Stimulated activated CD8-positive, alpha-beta memory T cell treated with anti-CD3 and anti-CD28 coated beads, Interleukin-4, amount 100 ng/mL, for 24 hours (primary cell): ENCODE results near the gene PKNOX2.

Experiments
- DNase-seq: peaks from one replicate; pipeline ENCODE4 v3.0.0-alpha.2; 2020; ENCODE audit warnings: low read depth

PKNOX2 gene

GRCh38 chr11:125314276-125315078 lies 149.9 kb downstream of the PKNOX2 start:
- DNase-seq: no peak

GRCh38 chr11:125315079-125315740 lies 150.7 kb downstream of the PKNOX2 start:
- DNase-seq: no peak

GRCh38 chr11:125317416-125317815 lies 152.9 kb downstream of the PKNOX2 start:
- DNase-seq: no peak

GRCh38 chr11:125319649-125320048 lies 155.1 kb downstream of the PKNOX2 start:
- DNase-seq: no peak

GRCh38 chr11:125320347-125321076 lies 156.0 kb downstream of the PKNOX2 start:
- no peak for DNase-seq

GRCh38 chr11:125322289-125322688 lies 157.7 kb downstream of the PKNOX2 start:
- no peak for DNase-seq

- DNase-seq: no peak
These were observed 160.6 kb downstream of the PKNOX2 start for GRCh38 chr11:125325196-125325595.

GRCh38 chr11:125326126-125326525 lies 161.6 kb downstream of the PKNOX2 start:
- DNase-seq: no peak

GRCh38 chr11:125327518-125328224 lies 163.1 kb downstream of the PKNOX2 start:
- DNase-seq: no peak

- no peak for DNase-seq
These were observed 163.7 kb downstream of the PKNOX2 start for GRCh38 chr11:125328225-125328580.

- no peak for DNase-seq
These were observed 165.2 kb downstream of the PKNOX2 start for GRCh38 chr11:125329786-125330185.

- DNase-seq: no peak
These were observed 166.1 kb downstream of the PKNOX2 start for GRCh38 chr11:125330462-125331325.

GRCh38 chr11:125331357-125332035 lies 166.9 kb downstream of the PKNOX2 start:
- no peak for DNase-seq

- DNase-seq: no peak
These were observed 168.3 kb downstream of the PKNOX2 start for GRCh38 chr11:125332821-125333220.

- no peak for DNase-seq
These were observed 169.0 kb downstream of the PKNOX2 start for GRCh38 chr11:125333354-125334073.

- no peak for DNase-seq
These were observed 170.6 kb downstream of the PKNOX2 start for GRCh38 chr11:125335106-125335505.

GRCh38 chr11:125337836-125338834 lies 173.6 kb downstream of the PKNOX2 start:
- no peak for DNase-seq

- DNase-seq: no peak
These were observed 174.6 kb downstream of the PKNOX2 start for GRCh38 chr11:125338886-125339811.
